ENCODE measurements around the gene GRK5.

GRCh38 chr10:119298810-119299209 is 91.4 kb downstream of the GRK5 start:
- TF ChIP-seq CTCF (conservative IDR thresholded peaks at IDR 0.05 in 1 of 2, IDR thresholded peaks at IDR 0.05 in 1 of 2; ENCODE audit: extremely low read depth in 1 of 2, insufficient read depth in 1 of 2, low read depth in 1 of 2, low read length in 2 of 2): no peak
- no peak for TF ChIP-seq EZH2 (IDR thresholded peaks at IDR 0.05; ENCODE audit: borderline replicate concordance, low read length)

Data from mammary epithelial cell (primary cell).